Measurements from ENCODE around the gene SOCS1. TPM values are rescaled to one million over a fixed set of nuclear protein-coding genes. Genes with fewer than 3 reads are reported as not detected.

SOCS1 gene
- total RNA-seq, 1 donor from 2014 or later = 2.7 TPM

DNA sequence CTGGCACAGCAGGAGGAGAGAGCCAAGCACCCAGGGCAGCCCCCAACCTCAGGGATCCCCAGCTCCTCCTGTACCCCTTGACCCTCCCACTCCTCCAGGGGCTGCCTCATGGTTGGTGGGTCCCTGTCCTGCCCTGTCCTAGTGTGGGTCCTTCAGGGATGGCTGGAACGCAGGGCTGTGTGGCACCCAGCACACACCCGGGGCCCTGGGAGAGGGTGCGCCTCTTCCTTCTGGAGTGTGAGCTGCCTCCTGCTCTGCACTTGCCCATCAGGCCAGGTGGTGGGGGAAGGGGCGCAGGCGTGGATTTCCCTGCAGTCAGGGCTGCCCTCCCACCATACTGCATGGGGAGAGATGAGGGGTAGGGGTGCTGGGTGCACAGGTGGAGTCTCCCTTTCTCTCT is 42.6 kb downstream of the SOCS1 start:
- H3K9me3 Mint-ChIP-seq (ENCODE audit: low read depth) = peaks cover 14% of the 10 kb centered on the region
- no peak overlapping the region for H3K4me3 Mint-ChIP-seq (ENCODE audit: unreplicated experiment)
- DNase-seq (ENCODE audit: low spot score) = no peak
- TF ChIP-seq, protein P1, sequence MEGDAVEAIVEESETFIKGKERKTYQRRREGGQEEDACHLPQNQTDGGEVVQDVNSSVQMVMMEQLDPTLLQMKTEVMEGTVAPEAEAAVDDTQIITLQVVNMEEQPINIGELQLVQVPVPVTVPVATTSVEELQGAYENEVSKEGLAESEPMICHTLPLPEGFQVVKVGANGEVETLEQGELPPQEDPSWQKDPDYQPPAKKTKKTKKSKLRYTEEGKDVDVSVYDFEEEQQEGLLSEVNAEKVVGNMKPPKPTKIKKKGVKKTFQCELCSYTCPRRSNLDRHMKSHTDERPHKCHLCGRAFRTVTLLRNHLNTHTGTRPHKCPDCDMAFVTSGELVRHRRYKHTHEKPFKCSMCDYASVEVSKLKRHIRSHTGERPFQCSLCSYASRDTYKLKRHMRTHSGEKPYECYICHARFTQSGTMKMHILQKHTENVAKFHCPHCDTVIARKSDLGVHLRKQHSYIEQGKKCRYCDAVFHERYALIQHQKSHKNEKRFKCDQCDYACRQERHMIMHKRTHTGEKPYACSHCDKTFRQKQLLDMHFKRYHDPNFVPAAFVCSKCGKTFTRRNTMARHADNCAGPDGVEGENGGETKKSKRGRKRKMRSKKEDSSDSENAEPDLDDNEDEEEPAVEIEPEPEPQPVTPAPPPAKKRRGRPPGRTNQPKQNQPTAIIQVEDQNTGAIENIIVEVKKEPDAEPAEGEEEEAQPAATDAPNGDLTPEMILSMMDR (IDR thresholded peaks at IDR 0.05) = no peak
- H3K27ac Mint-ChIP-seq (ENCODE audit: unreplicated experiment) = no peak overlapping the region
- peaks cover 5% of the 10 kb centered on the region for H3K36me3 Mint-ChIP-seq (ENCODE audit: low read depth)
- no peaks in the 10 kb centered on the region for H3K4me1 Mint-ChIP-seq (ENCODE audit: low read depth)
- peaks cover 13% of the 10 kb centered on the region for H3K27me3 Mint-ChIP-seq (ENCODE audit: low read depth)

DNA sequence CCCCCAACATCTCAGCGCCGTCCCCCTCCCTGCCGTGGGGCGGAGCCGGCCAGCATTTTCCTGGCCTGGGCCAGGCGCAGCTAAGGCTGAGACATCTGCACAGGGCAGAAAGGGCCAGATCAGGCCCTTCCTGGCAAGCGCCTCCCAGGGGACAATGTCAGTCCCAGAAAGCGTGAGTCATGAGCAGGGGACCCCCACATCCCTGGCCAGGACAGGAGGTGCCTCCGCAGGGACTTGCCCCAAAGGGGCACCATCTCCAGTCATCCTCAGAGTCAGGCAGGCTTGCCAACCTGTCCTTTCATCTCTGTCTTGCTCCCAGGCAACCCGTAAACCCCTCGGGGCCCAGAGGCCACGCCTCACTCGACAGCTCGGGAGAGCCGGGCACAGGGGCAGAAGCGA is 43.2 kb downstream of the SOCS1 start:
- Mint-ChIP-seq H3K27me3 (ENCODE audit: low read depth) (peaks cover 13% of the 10 kb centered on the region), H3K36me3 (ENCODE audit: low read depth) (peaks cover 5% of the 10 kb centered on the region), H3K9me3 (ENCODE audit: low read depth) (peaks cover 12% of the 10 kb centered on the region), H3K27ac (ENCODE audit: unreplicated experiment) (no peak overlapping the region), H3K4me3 (ENCODE audit: unreplicated experiment) (no peak overlapping the region), H3K4me1 (ENCODE audit: low read depth) (no peaks in the 10 kb centered on the region)
- TF ChIP-seq, protein P1 (IDR thresholded peaks at IDR 0.05) = no peak
- DNase-seq (ENCODE audit: low spot score) = no peak

DNA sequence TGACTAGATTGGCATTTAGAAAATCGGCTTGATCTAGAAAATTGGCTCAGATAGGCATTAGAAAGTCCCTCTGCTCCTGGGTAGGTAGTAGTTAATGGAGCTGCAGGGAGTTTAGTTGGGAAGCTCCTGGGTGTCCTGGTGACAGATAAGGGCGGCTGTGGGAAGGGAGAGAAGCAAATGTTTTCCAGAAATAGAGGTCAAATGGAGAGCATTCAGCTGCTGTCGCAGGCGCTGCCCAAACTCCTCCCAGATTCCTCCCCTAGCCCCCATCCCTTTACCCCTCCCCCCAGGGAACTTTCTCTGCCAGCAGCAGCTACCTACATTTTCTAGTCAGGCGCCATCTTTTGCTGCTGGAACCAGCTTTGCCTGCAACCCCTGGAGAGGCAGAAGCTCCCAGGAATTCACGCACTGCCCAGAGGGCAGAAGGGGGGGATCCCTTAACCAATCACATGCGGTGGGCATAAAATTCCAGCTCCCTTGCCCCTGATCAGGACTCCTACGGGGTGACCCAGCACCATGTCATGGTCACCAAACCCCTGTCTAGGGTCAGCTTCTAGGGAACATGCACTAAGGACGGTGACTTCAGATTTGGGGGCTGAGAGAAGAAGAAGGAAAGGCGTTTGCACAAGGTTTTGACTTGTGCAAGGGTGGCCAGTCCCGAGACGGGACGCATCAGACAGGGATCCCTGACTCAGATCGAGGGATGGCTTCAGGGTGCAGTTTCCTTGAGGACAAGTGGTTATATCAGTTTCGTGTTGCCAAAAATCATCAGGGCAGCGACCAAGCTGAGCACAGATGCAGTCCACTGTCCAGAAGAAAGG is 43.8 kb downstream of the SOCS1 start:
- TF ChIP-seq, protein P1 (IDR thresholded peaks at IDR 0.05) = no peak
- peaks cover 2% of the 10 kb centered on the region for H3K36me3 Mint-ChIP-seq (ENCODE audit: low read depth)
- H3K27me3 Mint-ChIP-seq (ENCODE audit: low read depth) = peaks cover 13% of the 10 kb centered on the region
- H3K27ac Mint-ChIP-seq (ENCODE audit: unreplicated experiment) = no peak overlapping the region
- no peak for DNase-seq (ENCODE audit: low spot score)
- peaks cover 9% of the 10 kb centered on the region for H3K9me3 Mint-ChIP-seq (ENCODE audit: low read depth)
- no peaks in the 10 kb centered on the region for H3K4me1 Mint-ChIP-seq (ENCODE audit: low read depth)
- no peak overlapping the region for H3K4me3 Mint-ChIP-seq (ENCODE audit: unreplicated experiment)

DNA sequence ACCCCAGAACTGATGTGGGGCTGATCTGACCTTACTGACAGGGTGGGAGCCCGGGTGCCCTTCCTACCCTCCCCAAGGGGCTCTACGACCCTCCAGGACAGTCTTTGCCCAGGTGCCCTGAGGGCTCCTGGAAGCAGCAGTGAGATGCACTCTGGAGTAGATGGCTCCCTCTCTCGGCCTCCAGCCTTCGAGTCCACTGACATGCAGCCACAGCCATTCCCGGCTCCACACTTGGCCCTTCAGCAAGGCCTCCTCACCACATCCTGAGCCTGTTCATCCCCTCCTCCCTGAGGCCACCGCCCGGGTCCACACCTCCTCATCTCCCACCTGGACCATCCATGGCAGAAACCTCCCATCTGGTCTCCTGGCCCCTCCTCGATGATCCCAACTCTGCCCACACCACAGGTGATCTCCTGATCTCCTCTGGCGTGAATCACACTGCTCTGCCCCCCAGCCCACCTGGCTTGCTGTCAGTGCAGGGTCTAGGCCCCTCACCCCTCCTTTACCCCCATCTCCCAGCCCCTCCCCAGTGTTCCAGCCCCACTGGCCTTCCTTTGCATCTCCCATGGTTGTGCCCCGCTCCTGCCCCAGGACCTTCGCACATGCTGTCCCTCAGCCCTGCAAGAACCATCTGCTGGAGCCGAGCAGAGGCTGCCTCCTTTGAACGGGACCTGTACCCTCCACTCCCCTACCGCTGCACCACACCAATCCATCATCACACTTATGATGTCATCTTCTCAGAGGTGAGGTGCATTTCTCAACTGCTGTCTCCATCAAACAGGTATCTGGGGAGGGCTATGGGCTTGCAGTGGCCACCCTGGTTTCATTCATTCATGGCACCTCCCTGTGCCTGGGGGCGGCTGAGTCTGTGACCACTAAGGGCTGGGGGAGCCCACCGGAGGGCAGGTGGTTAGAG is 44.7 kb downstream of the SOCS1 start:
- Mint-ChIP-seq H3K4me1 (ENCODE audit: low read depth) (no peaks in the 10 kb centered on the region), H3K27ac (ENCODE audit: unreplicated experiment) (no peak overlapping the region), H3K36me3 (ENCODE audit: low read depth) (peaks cover 2% of the 10 kb centered on the region), H3K9me3 (ENCODE audit: low read depth) (peaks cover 8% of the 10 kb centered on the region), H3K27me3 (ENCODE audit: low read depth) (peaks cover 15% of the 10 kb centered on the region), H3K4me3 (ENCODE audit: unreplicated experiment) (no peak overlapping the region)
- no peak for DNase-seq (ENCODE audit: low spot score)
- TF ChIP-seq, protein P1 (IDR thresholded peaks at IDR 0.05) = no peak

DNA sequence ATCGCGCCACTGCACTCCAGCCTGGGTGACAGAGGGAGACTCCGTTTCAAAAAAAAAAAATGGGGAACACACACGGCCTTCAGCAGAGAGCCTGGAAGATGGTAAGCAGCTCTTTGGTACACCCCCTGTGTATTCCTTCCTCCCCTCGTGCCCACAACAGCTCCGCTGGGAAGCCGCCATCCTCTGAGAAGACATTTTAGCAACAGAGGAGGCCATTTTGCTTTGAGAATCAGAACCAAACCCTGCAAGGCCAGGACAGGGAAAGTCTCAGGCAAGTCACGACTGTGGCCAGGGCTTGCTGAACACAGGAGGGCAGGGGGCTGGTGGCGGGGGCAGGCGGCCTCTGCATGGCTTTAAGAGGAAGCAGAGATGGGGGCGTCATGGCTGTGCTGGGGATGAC is 45.7 kb downstream of the SOCS1 start:
- TF ChIP-seq, protein P1 (IDR thresholded peaks at IDR 0.05) = no peak
- Mint-ChIP-seq H3K27ac (ENCODE audit: unreplicated experiment) (no peak overlapping the region), H3K4me3 (ENCODE audit: unreplicated experiment) (no peak overlapping the region), H3K9me3 (ENCODE audit: low read depth) (no peaks in the 10 kb centered on the region), H3K27me3 (ENCODE audit: low read depth) (peaks cover 16% of the 10 kb centered on the region), H3K36me3 (ENCODE audit: low read depth) (no peaks in the 10 kb centered on the region), H3K4me1 (ENCODE audit: low read depth) (no peaks in the 10 kb centered on the region)
- no peak for DNase-seq (ENCODE audit: low spot score)

All from chondrocyte (in vitro differentiated cells).